ENCODE results near the gene IRF2BP2. TPM values are rescaled to one million over a fixed set of nuclear protein-coding genes. Genes with fewer than 3 reads are reported as not detected.

IRF2BP2 gene
- total RNA-seq, 4 donors from 2014 or later, result 121 to 149 (median 137) TPM

DNA sequence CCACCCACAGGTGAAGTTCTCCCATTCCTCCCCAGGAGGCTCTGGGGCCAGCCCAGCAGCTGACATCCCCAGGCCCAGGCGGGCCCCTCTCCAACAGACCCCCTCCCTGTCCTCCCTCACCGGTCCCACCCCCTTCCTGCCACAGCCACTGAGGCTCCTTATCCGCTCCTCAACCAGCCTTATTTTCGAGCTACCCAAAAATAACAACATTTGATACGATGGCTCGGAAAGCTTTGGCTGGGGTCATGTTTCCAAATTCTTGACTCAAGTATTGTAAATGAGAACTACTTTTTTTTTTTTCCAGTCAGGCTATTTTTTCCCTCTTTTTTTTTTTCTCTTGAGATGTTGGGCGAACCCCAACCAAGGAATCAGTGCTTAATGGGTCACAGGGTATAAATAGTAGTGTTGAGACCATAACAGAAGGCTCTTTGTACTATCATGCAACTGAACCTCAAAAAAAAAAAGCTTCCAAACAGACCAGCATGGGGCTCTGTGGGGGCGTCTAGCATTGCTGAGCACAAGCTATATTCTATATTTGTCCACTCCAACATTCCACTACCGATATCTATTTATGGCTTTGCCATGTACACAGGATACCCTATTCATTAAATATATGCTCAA is 27.2 kb downstream of the IRF2BP2 start:
- no peak overlapping the region for H3K4me3 ChIP-seq (ENCODE audit: low read depth, poor library complexity, severe bottlenecking)
- DNase-seq (ENCODE audit: low spot score in 2 of 2), result no peak
- intact Hi-C loops (cut with DNase I; ENCODE audit: low total_unique reads), result loop anchor here (10.0 kb wide), 1 partner anchor 78 kb away; no protein-coding TSS in a partner anchor
- WGBS, 2 donors, result 75 to 79% methylated on average over 9 of the region's 9 CpGs
- no peak for TF ChIP-seq POLR2A (IDR thresholded peaks at IDR 0.05)
- TF ChIP-seq, protein P1, sequence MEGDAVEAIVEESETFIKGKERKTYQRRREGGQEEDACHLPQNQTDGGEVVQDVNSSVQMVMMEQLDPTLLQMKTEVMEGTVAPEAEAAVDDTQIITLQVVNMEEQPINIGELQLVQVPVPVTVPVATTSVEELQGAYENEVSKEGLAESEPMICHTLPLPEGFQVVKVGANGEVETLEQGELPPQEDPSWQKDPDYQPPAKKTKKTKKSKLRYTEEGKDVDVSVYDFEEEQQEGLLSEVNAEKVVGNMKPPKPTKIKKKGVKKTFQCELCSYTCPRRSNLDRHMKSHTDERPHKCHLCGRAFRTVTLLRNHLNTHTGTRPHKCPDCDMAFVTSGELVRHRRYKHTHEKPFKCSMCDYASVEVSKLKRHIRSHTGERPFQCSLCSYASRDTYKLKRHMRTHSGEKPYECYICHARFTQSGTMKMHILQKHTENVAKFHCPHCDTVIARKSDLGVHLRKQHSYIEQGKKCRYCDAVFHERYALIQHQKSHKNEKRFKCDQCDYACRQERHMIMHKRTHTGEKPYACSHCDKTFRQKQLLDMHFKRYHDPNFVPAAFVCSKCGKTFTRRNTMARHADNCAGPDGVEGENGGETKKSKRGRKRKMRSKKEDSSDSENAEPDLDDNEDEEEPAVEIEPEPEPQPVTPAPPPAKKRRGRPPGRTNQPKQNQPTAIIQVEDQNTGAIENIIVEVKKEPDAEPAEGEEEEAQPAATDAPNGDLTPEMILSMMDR (IDR thresholded peaks at IDR 0.05), result no peak

DNA sequence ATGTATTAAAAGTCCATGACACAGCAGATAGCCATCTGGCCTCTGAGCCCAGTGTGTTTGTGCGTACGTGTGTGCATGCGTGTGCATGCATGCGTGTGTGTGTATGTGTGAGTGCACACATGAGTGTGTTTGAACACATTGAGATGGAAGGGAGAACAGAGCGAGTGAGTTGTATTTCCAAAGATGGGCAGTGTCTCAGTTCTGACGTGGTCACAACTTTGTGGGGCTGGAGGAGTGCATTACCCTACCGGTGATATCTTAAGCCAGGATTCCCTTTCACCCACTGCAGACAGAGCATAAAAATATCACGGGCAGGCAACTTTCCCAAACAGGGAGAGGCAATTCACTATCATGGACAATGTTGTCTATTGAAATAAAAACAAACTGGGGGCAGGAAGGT is 27.8 kb downstream of the IRF2BP2 start:
- WGBS, 2 donors, result 77 to 88% methylated on average over 8 of the region's 8 CpGs
- intact Hi-C loops (cut with DNase I; ENCODE audit: low total_unique reads), result loop anchor here (10.0 kb wide), 1 partner anchor 77 kb away; no protein-coding TSS in a partner anchor
- TF ChIP-seq, protein P1 (IDR thresholded peaks at IDR 0.05), result no peak
- TF ChIP-seq POLR2A (IDR thresholded peaks at IDR 0.05), result no peak

DNA sequence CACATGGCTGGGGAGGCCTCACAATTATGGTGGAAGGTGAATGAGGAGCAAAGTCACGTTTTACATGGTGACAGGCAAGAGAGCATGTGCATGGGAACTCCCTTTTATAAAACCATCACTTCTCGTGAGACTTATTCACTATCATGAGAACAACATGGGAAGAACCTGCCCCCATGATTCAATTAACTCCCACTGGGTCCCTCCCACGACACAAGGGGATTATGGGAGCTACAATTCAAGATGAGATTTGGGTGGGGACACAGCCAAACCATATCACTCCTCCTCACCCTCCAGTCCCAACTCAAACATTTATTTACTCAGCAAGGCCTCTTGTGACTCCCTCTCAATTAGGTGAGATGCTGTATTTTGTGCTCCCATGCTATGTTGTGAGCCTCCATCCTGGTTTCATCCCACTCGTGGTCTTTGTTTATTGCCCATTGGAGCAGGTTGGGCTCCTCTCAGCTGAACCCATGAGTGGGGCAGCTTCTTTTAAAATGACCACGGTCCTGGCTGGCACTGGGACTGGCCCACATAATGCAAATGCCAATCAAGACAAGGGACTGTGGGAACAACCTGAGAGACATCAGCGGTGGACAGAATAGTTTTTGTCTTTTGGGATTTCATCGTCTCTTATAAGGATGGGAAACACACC is 28.8 kb downstream of the IRF2BP2 start:
- no peak overlapping the region for H3K4me3 ChIP-seq (ENCODE audit: low read depth, poor library complexity, severe bottlenecking)
- 87 to 95% methylated on average over 7 of the region's 7 CpGs for WGBS, 2 donors
- intact Hi-C loops (cut with DNase I; ENCODE audit: low total_unique reads), result loop anchor here (10.0 kb wide), 1 partner anchor 76 kb away; no protein-coding TSS in a partner anchor
- no peak for TF ChIP-seq POLR2A (IDR thresholded peaks at IDR 0.05)
- TF ChIP-seq, protein P1 (IDR thresholded peaks at IDR 0.05), result no peak
- no peak for DNase-seq (ENCODE audit: low spot score in 2 of 2)

More for the DNA sequence above, 27.8 kb downstream of the IRF2BP2 start:
- H3K4me3 ChIP-seq (ENCODE audit: low read depth, poor library complexity, severe bottlenecking), result no peak overlapping the region
- DNase-seq (ENCODE audit: low spot score in 2 of 2), result no peak

- TF ChIP-seq, protein P1 (IDR thresholded peaks at IDR 0.05), result no peak
- TF ChIP-seq POLR2A (IDR thresholded peaks at IDR 0.05), result no peak
- intact Hi-C loops (cut with DNase I; ENCODE audit: low total_unique reads), result loop anchor here (10.0 kb wide), 1 partner anchor 75 kb away; no protein-coding TSS in a partner anchor
These were observed 30.0 kb downstream of the IRF2BP2 start for GRCh38 chr1:234579967-234580366.

GRCh38 chr1:234578735-234579134 is 31.2 kb downstream of the IRF2BP2 start:
- TF ChIP-seq, protein P1 (IDR thresholded peaks at IDR 0.05), result no peak
- no peak for TF ChIP-seq POLR2A (IDR thresholded peaks at IDR 0.05)
- no peak overlapping the region for H3K4me3 ChIP-seq (ENCODE audit: low read depth, poor library complexity, severe bottlenecking)
- no peak for DNase-seq (ENCODE audit: low spot score in 2 of 2)
- 89 to 93% methylated on average over 8 of the region's 8 CpGs for WGBS, 2 donors
- intact Hi-C loops (cut with DNase I; ENCODE audit: low total_unique reads), result no loop called here

More at GRCh38 chr1:234579967-234580366, 30.0 kb downstream of the IRF2BP2 start:
- H3K4me3 ChIP-seq (ENCODE audit: low read depth, poor library complexity, severe bottlenecking), result no peak overlapping the region
- no peak for DNase-seq (ENCODE audit: low spot score in 2 of 2)

All from lower leg skin (tissue), 4 donors.